ENCODE measurements around the gene FOXB1.

Gene FOXB1

DNA sequence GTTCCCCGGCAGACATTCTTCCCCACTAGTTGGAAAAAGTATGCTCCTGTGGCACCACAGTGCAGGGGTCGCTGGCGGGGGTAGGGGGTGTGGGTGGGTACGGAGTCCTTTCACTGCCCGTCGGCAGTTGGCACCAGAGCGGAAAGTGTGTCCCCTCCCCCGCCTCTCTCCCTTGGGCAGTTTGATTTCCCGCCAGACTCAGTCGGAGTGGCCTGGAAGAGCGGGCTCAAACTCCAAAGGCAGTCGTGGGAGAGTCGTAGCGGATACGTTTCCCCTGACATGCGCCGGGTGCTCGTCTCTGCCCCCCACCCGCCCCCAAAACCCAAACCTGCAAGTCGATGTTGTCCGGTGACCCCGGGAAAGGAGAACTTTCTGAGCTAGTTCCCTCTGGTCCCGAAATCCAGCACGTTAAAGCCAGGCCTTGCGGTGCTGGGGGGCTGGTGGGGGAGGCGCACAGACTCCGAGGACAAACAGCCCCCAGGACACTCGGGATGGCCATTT, 4.4 kb upstream of the FOXB1 start:
- no peak for DNase-seq

DNA sequence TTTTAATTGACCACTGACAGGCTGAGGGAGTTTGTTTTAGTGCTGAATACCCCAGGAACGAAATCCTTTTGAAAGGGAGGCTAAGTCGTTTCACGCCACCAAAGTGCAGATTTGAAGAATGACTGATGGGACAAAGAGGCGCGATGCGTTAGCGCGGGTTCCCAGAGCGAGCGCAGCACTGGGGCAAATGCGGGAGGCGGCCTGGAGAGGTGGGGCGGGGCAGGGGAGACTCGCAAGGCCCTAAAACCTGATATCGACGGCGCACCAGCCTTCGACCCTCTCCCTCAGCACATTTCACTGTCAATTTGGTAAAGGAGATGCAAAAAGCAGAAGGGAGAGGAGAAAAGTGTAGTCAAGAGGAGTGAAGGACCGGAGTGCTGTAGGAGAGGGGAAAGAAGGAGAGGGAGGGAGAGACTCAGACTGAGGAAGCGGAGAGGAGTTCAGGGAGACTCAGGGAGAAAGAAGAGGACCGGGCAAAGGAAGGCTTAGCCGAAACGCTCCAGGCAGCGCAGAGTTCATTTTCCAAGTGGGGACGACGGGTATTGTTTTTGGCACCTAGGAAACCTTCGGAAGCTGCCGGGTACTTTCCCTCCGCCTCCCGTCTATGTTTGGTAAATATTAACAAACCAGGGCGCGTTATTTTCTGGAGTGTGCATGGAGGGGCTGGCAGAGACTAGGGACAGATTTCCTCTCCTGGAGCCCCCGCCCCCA, 3.8 kb upstream of the FOXB1 start:
- no peak for DNase-seq

DNA sequence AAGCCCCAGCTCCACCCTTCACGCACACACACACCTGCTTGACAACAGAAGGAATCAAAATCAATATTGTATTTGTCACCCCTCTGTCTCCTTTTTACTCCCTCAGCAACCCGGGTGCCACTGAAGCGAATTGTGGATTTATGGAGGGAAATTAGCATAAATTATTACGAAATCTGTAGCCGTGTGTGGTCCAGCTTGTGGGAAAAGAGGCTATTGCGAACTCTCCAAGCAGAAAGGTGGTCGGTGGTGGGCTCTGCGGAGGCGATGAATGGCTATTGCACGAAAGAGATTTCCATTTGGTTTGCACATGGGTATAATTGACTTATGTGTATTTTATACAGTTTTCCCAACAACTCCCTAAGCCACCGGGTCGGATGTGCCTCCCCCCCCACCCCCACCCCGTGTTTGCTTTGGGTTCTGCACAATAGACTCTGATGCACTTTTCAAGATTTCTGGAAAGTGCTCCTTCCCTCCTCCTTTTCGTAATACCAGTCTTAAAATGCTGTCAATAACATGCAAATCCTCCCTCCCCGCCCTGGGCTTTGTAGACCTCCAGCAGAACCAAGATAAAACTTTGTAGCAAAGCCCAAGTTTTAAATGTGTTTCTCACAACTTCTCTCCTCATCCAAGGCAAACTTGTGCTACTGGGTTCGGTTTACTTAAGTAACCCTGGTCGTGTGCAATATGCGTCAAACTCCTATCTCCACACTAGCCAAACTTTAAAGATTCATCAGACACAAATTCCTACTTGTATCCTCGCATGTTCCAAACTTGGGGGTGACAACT, 3.1 kb upstream of the FOXB1 start:
- no peak for DNase-seq

DNA sequence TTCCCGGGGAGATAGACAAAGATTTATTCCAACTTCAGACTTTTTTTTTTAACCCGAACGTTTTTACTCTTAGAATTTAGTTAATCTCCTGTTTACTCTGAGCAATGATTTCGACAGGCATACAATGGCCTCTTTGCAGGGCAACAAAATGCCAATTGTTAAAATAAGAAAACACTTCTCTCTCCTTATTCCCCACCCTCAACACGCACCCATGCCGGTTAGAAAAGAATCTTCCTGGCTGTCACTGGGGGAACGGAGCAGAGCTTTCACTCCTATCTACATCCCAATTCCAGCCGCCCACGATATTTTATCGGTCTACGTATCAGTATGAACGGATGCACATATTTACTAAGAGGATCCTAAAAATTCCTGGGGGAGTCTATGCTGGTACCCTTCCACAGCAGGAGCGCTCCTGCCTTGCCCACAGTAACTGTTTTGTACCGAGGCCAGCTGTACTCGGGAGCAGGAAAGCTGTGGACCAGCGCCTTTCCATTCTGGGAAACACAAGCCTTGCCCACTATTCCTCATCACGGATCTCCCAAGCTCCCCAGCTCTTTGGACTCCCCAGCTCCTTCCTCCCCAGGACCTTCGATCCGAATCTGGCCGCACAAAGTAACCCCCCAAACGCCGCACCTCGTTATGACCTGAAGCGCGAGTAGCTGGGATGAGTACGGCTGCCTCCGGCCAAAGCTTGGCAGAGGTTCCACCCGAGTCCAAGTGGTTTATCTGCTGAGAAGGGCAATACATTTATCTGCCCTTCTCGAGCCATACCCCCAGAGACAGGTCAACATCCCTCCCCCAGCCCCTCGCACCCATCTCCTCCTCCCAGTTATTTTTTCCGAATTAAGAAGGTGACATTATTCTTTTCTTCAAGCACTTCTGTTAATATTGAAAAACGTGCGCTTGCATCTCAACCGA, 2.2 kb upstream of the FOXB1 start:
- no peak for DNase-seq

DNA sequence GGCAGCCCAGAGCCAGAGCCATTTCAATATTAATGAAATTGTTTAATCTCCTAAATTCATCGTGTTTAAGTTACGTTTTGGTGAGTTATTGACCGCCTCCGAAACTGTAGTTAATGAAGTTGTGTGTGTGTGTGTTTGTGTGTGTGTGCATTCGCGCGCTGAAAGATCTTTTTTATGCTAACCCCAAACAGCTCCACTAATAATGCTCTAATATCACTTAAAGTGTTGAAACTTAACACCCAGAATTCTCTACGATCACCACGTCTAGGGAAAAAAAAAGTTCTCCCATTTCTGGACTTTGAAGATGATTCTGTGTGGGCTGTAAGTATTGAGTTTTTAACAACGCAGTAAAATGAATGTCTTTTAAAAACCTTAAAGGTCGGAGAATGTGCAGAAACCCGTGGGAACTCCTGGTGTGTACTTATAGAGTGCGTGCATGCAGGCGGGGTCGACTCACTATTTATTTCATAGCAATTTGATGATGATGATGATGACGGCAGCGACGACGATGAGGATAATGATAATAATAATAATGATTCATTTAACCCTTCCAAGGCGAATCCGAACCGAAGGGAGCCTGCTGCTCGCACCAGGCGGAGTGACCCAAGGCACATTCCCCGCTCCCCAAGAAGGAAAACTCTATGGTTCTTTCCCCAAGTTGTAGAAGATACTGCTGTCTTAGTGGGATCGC, 1.4 kb upstream of the FOXB1 start:
- DNase-seq: no peak

DNA sequence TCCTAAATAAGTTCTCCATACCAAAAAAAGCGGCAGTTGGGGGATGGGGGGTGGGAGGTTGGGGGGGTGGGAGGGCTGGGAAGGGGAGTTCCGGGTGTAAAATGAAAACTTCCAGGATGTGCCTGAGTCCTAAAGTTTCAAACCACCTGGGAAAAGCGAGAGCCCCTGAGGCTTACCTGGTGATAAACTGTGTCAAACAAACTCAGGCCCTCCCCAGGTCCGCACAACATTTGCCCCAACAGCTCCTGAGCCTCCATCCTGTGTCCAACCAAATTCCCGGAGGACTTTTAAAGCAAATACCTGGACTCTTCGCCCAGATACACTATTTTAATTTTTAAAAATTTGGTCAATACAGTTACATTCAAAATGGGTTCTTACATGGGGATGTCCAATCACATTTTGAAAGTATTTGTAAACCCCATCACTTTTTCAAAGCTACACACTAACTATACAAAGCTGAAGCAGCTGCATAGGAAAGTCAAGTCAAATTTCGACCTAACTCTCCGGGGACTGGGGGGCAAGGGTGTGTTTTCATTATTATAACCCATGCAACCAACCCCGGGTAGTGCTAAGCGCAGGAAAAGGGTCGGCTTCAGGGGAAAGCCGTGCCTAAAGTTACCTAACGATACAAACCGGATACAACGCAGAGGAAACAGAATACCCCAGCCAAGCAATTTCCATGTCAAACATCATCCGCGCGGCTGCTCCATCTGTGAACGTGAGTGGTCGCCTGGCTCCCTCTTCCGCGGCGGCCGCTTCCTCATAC, 685 bp upstream of the FOXB1 start:
- no peak for DNase-seq

DNA sequence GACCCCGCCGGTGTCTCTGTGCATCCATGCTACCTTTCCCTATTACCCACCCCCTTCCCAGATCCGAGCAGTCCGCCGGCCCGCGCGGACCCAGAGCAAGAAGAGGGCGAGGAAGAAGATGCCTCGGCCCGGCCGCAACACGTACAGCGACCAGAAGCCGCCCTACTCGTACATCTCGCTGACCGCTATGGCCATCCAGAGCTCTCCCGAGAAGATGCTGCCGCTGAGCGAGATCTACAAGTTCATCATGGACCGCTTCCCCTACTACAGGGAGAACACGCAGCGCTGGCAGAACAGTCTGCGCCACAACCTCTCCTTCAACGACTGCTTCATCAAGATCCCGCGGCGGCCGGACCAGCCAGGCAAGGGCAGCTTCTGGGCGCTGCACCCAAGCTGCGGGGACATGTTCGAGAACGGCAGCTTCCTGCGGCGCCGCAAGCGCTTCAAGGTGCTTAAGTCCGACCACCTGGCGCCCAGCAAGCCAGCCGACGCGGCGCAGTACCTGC, 788 bp downstream of the FOXB1 start:
- DNase-seq: no peak

DNA sequence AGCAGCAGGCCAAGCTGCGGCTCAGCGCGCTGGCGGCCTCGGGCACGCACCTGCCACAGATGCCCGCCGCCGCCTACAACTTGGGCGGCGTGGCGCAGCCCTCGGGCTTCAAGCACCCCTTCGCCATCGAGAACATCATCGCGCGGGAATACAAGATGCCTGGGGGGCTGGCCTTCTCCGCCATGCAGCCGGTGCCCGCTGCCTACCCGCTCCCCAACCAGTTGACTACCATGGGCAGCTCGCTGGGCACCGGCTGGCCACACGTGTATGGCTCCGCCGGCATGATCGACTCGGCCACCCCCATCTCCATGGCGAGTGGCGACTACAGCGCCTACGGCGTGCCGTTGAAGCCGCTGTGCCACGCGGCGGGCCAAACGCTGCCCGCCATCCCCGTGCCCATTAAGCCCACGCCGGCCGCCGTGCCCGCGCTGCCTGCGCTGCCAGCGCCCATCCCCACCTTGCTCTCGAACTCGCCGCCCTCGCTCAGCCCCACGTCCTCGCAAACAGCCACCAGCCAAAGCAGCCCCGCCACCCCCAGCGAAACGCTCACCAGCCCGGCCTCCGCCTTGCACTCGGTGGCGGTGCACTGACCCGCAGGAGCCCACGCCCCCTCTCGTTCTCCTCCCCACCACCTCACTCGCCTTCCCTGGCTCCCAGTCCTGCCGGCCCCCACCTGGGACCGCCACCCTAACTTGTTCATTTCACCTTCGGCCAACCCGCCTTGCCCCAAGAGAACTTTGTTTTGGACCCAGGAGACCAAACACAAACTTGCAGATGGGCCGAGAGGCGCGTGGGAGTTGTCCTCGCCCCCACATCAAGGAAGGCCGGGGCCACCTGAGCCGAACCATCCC, 1.5 kb downstream of the FOXB1 start:
- no peak for DNase-seq

DNA sequence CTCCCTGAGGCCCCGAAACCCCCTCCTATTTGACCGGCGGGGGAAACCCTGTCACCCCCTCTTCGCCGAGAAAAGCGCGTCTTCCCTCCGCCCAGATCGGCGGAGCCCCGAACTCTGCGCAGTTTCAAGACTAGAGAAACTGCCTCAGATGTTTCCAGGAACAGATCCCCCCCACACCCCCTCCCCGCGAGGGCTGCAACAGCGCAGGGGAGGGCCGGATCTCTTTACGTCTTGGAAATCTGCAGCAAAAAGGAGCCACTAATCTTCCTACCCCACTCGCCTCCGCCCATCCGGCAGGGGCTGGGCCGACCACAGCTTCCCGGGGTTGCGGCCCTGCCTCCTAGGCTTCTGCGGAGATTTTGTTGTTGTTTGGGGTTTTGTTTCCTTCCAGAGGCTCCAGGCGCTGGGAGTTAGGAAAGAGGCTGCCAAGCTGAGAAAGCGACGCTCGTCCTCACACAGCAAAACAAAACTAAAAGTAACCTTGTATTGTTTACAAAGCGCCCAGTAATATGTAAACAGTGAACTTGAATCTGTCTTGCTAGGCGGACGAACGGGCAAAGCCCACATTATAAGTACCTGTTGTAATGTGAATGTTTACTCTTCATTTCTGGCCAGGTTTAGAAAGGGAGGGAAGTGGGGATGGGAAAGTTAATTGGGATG, 2.2 kb downstream of the FOXB1 start:
- DNase-seq: peak; percentile 75

DNA sequence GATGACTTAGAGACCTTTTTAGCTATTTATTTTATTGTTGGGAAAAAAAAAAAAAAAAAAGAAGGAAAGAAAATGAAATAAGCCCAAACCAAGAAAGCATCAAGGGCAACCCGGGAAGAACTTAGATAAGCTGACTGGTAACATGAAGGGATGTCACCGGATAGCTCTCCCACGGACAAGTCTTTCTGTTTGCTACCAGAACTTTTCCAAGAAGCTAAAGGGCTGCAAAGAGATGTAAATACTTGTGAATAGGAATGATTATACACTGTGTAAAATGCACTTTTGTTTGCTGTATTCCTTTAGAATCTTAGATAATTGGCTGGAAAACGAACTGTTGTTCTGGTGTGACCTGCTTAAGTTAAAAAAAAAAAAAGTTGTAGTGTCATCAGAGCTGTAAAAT, 2.8 kb downstream of the FOXB1 start:
- DNase-seq: no peak

DNA sequence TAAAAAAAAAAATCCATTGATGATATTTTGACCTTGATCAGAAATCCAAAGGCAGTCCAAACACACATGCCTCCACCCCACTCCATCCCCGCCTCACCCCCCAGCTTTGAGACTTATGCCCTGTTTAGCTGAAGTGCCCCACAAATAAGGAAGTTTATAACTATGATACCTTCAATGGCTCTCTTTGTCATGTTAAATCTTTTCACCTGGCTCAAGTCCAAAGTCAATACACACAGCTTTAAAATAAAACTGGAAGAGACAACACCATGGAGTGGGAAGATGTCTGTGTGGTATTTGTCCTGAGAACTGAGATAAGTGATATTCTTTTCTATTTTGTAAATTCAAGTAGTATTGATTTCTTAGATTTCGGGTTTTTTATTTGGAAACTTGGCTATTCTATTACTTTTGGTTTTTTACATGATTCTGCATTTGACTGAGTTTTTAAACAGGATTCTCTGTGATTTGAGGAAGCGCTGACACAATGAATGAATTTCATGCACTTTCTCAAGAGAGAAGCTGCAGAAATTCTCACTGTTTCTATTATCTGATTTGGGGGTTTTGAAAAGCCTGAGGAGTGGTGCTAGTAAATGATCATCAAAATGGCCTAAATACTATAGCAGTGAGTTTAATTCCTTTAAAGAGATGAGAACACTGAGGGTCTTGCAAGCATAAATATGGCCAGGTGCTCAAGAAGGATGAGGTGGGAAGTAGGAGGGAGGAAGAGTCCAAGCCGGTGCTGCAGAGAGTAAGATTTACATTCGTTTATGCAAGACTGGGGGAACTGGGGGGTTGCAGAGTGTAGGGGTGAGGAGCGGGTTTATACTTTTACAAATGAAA, 5.2 kb downstream of the FOXB1 start:
- no peak for DNase-seq

DNA sequence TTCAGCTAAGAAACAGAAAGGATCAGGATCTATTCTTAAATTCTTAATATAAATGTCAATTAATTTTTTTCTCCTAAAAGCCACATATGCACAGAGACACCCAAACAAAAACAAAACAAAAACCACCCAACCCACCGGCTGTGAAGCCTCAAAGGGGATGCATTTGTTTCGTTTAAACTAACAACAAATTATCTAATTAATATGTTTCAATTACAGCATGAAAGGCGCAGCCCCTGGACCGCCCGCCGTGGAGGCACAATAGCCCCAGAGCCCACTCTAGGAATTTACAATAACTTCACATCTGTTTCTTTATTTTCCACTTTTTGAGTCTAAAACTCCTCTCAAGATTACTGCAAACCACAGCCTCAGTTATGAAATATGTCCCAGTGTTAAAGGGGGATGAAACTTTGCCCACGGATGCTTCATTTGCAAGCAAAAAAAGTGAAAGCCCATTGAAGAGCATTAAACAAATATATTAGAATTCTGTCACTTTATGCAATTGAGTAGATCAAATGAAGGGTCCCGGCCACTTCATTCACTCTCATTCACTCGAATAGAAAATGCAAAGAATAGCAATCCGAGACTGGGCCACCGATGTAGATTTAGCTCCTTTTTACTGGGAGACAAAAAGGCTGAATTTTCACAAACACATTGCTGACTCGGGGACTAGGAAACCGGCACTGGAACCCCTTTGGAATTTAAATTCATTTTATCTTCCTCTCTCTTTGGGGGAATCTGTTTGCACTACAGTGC, 6.0 kb downstream of the FOXB1 start:
- DNase-seq: no peak

DNA sequence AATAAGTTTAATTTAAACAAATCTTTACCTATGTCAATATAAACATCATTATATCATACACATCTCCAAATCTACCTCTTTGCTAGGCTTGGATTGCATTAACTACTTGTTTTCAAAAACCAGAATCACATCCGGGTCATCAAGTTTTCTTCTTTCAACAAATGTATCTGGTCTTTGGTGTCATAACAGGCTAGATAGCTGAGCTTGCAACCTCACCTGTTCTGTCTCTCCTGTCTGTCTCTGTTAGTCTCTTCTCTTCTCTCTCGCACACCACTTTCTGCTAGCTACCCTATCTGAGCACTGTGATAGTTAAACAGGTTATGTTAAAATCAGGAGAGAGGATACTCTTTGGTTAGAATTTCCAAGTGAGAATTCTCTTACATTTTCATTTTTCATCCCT, 6.7 kb downstream of the FOXB1 start:
- DNase-seq: no peak

DNA sequence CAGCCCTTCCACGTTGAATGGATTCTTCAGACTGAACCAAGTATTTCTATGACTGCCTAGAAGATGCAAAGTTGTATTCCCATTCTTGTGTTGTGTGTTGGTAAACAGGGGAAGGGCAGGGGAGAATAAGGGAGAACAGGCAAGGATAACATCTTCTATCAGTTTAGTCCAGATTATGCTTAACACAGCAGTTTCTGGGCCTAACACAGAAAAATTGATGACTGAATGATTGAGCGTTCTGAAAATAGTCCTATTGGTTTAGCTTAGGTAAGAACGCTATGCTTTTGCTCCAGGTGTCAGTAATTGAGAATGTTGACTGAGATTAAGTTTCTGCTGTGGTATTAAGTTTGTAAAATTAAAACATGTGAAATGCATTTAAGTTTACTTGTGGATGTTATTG, 8.6 kb downstream of the FOXB1 start:
- DNase-seq: no peak

DNA sequence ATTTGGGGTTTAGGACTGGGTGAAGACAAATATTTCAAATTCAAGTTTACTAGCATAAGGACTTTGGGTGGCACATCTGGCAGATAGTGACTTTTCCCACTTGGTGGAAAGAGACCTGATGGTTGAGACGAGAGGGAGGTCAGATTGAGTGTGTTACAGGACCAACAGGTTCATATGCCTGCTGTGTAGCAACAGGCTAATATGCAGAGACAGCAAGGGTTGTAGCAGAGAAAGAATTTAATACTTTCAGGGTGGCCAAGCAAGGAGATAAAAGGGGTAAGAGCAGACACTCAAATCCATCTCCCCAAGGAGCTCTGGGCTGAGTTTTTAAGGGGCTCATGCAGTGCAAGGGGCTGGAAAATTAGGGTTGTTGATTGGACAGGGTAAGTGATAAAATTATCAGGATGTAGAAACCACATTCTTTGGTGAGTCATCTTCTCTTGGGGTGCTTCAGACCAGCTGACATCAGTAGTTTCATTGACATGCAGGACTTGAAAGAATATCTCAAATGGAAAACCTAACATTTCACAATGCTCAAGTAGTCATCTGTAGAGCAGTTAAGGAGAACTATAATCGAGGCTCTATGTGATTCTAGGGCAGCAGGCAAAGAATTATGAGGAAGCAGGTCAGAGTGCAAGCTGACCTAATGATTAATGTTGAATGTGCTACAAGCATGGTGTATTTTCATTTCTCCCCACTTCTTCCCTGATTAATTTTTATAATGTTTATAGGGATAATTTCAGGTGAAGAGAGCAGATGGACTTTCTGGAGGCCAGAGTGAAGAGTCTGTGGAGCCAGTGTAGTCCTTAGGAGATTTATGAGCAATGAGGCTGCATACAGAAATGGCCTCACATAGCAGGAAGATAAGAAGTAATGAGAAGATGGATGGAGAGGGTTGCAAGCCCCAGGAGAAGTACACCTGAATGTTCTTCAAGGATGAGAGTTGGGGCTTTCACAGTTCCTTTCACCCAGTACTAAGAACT, 13.7 kb downstream of the FOXB1 start:
- DNase-seq: no peak

DNA sequence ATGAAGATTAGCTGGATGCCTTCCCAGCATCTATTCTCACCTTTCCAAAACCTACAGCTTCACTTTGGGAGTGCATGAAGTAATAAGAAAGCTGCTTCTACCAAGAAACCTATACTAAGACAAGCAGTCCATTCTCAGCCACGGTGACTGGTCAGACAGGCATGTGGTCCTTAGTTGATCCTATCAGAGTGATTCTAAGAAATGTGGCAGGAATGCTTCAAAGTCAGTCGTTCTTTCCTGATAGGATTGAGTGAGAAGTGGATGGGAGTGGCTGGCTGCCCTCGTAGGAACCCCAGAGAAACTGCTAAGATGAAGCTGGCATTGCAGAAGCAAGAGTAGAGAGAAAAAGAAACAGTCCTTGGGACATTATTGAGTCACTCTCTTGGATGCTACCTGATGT, 16.6 kb downstream of the FOXB1 start:
- DNase-seq: no peak

All from activated naive CD4-positive, alpha-beta T cell treated with Interleukin-2 at 50 U/mL for 16 hours (primary cell).